ENCODE data around the gene OR6B1. TPM values are rescaled to one million over a fixed set of nuclear protein-coding genes. Genes with fewer than 3 reads are reported as not detected.

Gene OR6B1
- not detected in 5 replicates for total RNA-seq (2022; extraction: Qiagen RNA extraction)

DNA sequence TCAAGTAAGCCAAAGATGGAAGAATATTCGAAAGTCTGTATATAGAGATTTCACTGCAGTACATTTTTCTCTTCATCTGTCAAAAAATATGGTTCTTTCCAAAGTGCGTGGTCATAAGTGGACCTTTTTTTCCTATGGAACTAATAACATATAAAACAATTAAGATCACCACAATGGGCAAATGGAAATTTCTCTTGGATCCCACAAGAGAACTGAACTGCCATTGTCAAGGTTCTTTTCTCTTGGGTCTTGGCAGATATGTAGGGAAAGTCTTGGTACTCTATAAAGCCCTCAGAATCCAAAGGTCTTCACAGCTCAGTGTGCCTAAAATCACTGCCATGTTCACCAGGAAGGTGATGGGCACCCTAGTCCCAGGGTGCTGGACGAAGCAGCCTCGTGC, at the start of gene OR6B1:
OR6B1 (plus strand) TSS at position 301 of the 400 bp plus-strand sequence. CDS start 3,677 bp downstream, outside the sequence.

GRCh38 chr7:143954544-143954943, 45.6 kb upstream of the OR6B1 start, which contains the start of gene OR2F1:
Gene OR2F1, plus strand, starts transcription at chr7:143954844. Its CDS starts 5,127 bp downstream, at chr7:143959971.

GRCh38 chr7:144048648-144049047, 48.5 kb downstream of the OR6B1 start, which contains the start of gene OR2A5:
Gene OR2A5, plus strand, starts transcription at chr7:144048948. Its CDS starts 1,454 bp downstream, at chr7:144050402.

Other genes starting within 250 kb of the OR6B1 start
- not detected in 5 replicates for gene CTAGE6, start 242.6 kb upstream of the OR6B1 start, total RNA-seq (2022; extraction: Qiagen RNA extraction)
- gene TCAF1, start 98.1 kb upstream of the OR6B1 start, total RNA-seq (2022; extraction: Qiagen RNA extraction) = 14.3 to 19.9 TPM (median 17.3 TPM) in 5 replicates
- gene OR2F2, start 65.1 kb upstream of the OR6B1 start, total RNA-seq (2022; extraction: Qiagen RNA extraction) = not detected in 5 replicates
- gene OR2F1, start 45.5 kb upstream of the OR6B1 start, total RNA-seq (2022; extraction: Qiagen RNA extraction) = not detected in 5 replicates
- not detected in 5 replicates for gene OR2A5, start 48.6 kb downstream of the OR6B1 start, total RNA-seq (2022; extraction: Qiagen RNA extraction)
- gene OR2A25, start 69.5 kb downstream of the OR6B1 start, total RNA-seq (2022; extraction: Qiagen RNA extraction) = not detected in 5 replicates
- gene OR2A12, start 86.0 kb downstream of the OR6B1 start, total RNA-seq (2022; extraction: Qiagen RNA extraction) = not detected in 5 replicates
- not detected in 5 replicates for gene OR2A2, start 109.3 kb downstream of the OR6B1 start, total RNA-seq (2022; extraction: Qiagen RNA extraction)
- not detected in 5 replicates for gene OR2A14, start 122.9 kb downstream of the OR6B1 start, total RNA-seq (2022; extraction: Qiagen RNA extraction)
- gene CTAGE4, start 183.1 kb downstream of the OR6B1 start, total RNA-seq (2022; extraction: Qiagen RNA extraction) = 0.06 TPM in 1 of 5 replicates, not detected in the others
- 0.46 to 0.73 TPM (median 0.55 TPM) in 5 replicates for gene ARHGEF35, start 195.5 kb downstream of the OR6B1 start, total RNA-seq (2022; extraction: Qiagen RNA extraction)
- not detected in 5 replicates for gene OR2A42, start 239.3 kb downstream of the OR6B1 start, total RNA-seq (2022; extraction: Qiagen RNA extraction)

Measured in A549 treated with AZD2906 at 1 μM for 4 hours (cell line).